HG02852 (cell line): Measurements from ENCODE around the gene NUF2.

Source experiments
- ATAC-seq: cut with Tn5 transposase; IDR thresholded peaks from one replicate; pipeline ENCODE4 v1.9.1; 2021; ENCODE audit warnings: mild to moderate bottlenecking, moderate library complexity; ENCODE audit not compliant: unreplicated experiment

NUF2 gene

GRCh38 chr1:163399001-163399400, 77.2 kb downstream of the NUF2 start:
- ATAC-seq = no peak

GRCh38 chr1:163399976-163400601, 78.3 kb downstream of the NUF2 start:
- no peak for ATAC-seq

- ATAC-seq = no peak
Measured at GRCh38 chr1:163401211-163401610, 79.5 kb downstream of the NUF2 start.
